CMK (cell line): ENCODE measurements around the gene SMAP1.

Experiments
- DNase-seq: peaks from one replicate; pipeline ENCODE4 v3.0.0-alpha.2; 2010; ENCODE audit warnings: low read depth

Gene SMAP1

DNA sequence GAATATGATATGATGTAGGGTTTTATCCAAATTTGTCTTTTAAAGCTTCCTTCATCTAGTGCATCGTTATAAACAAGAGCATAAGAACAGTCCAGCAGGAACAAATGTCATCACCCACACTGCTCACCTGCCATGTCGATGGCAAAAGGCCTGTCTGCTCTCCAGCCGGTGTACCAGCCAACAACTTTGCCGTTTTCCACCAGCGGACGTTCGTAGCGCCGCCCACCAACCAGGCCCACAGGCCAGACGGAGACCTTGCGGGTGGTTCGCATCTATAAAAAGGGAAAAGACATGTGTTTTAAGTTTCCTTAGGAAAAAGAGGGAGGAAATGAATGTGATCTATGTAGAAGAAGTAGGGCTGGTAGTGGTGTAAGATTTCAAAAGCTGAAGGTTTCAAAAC, 226.3 kb downstream of the SMAP1 start:
- no peak for DNase-seq

DNA sequence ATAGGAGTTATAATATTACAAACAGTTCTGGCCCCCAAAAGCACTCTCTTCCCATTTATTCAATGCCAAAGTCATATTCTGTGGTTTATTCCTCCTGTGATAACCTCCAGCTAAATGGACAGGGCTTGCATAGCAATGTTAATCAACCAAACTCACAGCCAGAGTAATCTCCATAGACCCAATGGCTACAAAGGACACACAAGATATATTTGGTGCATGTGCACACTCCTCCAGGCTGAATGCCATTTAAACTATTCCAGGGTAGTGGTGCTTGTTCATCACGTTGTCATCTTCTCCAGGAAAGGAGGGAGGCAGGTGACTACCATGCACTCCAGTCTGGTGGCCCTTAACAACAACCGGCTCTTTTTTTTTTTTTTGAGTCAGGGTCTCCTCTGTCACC, 232.4 kb downstream of the SMAP1 start:
- no peak for DNase-seq

- no peak for DNase-seq
These were observed 233.6 kb downstream of the SMAP1 start for GRCh38 chr6:70901324-70901723.

GRCh38 chr6:70903665-70904452, 236.2 kb downstream of the SMAP1 start:
- DNase-seq: no peak

GRCh38 chr6:70905742-70906141, 238.1 kb downstream of the SMAP1 start:
- DNase-seq: no peak
